GM18505 (cell line): ENCODE measurements around the gene NR6A1.

ENCODE experiments used
- ATAC-seq: cut with Tn5 transposase; IDR thresholded peaks from one replicate; pipeline ENCODE4 v1.9.1; 2021; ENCODE audit not compliant: unreplicated experiment
- POLR2A ChIP-seq: IDR thresholded peaks from 4 replicates; pipeline ENCODE4 v1.6.1; 2011; ENCODE audit warnings: borderline replicate concordance; ENCODE audit not compliant: insufficient read depth, insufficient read length; ENCODE audit errors: extremely low read depth

NR6A1 gene

GRCh38 chr9:124790301-124790700, 19.2 kb upstream of the NR6A1 start:
- ATAC-seq: no peak
- no peak for TF ChIP-seq POLR2A

- ATAC-seq: no peak
- no peak for TF ChIP-seq POLR2A
Measured at GRCh38 chr9:124789531-124789930, 18.4 kb upstream of the NR6A1 start.

- no peak for ATAC-seq
- TF ChIP-seq POLR2A: no peak
Measured at GRCh38 chr9:124788542-124789217, 17.6 kb upstream of the NR6A1 start.

- TF ChIP-seq POLR2A: no peak
Measured at GRCh38 chr9:124786881-124787573, 15.9 kb upstream of the NR6A1 start.

GRCh38 chr9:124784509-124784908, 13.4 kb upstream of the NR6A1 start:
- no peak for TF ChIP-seq POLR2A
- no peak for ATAC-seq

More at GRCh38 chr9:124786881-124787573, 15.9 kb upstream of the NR6A1 start:
- ATAC-seq: no peak

GRCh38 chr9:124783830-124784229, 12.7 kb upstream of the NR6A1 start:
- TF ChIP-seq POLR2A: no peak
- no peak for ATAC-seq

GRCh38 chr9:124782661-124783574, 11.8 kb upstream of the NR6A1 start:
- TF ChIP-seq POLR2A: no peak
- no peak for ATAC-seq

- ATAC-seq: no peak
- no peak for TF ChIP-seq POLR2A
Measured at GRCh38 chr9:124781967-124782660, 11.0 kb upstream of the NR6A1 start.

GRCh38 chr9:124780757-124781151, 9.6 kb upstream of the NR6A1 start:
- ATAC-seq: no peak
- no peak for TF ChIP-seq POLR2A

- TF ChIP-seq POLR2A: no peak
- ATAC-seq: no peak
Measured at GRCh38 chr9:124780060-124780756, 9.1 kb upstream of the NR6A1 start.

- ATAC-seq: no peak
- TF ChIP-seq POLR2A: no peak
Measured at GRCh38 chr9:124779368-124780059, 8.4 kb upstream of the NR6A1 start.
